ENCODE measurements around the gene PSMD6.

Gene PSMD6

DNA sequence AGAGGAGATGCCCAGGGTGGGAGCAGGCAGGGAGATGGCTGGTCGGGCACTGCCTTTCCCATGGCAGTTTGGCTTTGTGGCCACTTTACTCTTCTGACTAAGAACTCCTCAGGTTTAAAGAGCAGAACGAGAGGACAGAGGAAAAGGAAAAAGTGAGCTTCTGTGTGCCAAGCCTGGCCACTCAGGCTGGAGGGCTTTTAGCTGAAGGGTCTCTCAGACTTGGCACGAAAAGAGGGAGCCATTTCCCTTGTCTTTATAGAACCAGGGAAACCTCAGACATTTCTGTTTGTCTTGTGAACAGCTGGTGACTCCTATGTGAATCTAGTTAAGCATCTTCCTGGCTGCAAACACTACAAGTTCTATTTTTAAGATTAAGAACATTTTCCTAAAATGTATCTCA is 23.3 kb upstream of the PSMD6 start:
- no peak for DNase-seq (ENCODE audit: low read depth, low spot score)

GRCh38 chr3:64042952-64043351 is 19.7 kb upstream of the PSMD6 start:
- no peak for DNase-seq (ENCODE audit: low read depth, low spot score)

GRCh38 chr3:64039981-64040733 is 16.9 kb upstream of the PSMD6 start:
- DNase-seq (ENCODE audit: low read depth, low spot score): no peak

GRCh38 chr3:64039332-64039731 is 16.0 kb upstream of the PSMD6 start:
- DNase-seq (ENCODE audit: low read depth, low spot score): no peak

- no peak for DNase-seq (ENCODE audit: low read depth, low spot score)
Observed at GRCh38 chr3:64038253-64038767, 15.0 kb upstream of the PSMD6 start.

DNA sequence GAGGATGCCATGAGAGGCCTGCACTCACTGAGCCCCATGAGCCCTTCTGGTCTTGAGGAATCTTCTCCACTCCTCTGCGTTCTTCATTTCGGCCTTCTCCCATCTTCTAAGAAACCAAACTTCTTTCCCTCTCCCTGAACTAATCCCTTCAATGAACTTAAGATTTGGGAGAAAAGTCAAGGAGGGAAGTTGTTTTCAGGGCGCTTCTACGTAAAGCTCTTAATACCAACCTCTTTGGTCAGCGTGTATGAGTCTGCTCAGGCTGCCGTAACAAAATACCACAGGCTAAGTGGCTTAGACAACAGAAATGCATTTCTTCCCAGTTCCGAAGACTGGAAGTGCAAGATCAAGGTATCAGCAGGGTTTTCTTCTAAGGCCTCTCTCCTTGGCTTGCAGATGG is 13.8 kb upstream of the PSMD6 start:
- DNase-seq (ENCODE audit: low read depth, low spot score): no peak

DNA sequence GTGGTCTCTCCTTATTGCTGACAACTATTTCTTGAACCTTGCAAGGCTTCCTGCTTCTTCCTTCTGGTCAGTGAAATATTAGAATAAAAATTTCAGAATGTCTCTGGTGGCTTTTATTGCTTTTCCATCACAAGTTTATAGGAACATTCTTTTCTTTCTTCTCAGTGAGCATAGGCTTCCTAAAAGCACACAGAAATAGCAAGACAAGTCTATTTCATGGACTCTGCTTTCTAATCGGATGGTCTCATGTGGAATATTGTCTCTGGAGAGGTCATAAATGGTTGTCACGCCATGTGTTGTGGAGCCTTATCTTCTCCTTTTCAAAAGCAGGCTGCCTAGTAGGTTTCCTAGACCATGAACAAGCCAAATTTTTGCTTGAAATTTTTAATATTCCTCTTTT is 9.8 kb upstream of the PSMD6 start:
- DNase-seq (ENCODE audit: low read depth, low spot score): no peak

- no peak for DNase-seq (ENCODE audit: low read depth, low spot score)
Observed at GRCh38 chr3:64031540-64032508, 8.5 kb upstream of the PSMD6 start.

DNA sequence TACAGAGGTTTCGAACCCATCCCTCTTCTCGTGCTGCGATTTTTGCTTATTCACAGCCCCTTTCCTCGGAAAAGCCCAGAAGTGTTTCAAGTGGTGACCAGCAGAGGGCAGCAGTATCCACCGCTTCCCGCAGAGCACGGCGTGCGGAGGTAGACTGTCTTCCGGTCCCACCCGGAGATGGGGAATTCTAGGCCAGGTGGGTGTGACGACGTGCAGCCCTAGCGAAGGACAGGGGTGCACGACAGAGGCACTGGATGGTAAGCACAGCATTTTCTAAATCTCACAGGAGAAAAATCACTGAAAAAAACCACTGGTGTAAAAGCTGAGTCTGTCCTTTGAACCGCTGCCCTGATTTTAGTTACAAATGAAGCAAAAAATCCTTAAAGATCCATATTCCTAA is 7.4 kb upstream of the PSMD6 start:
- DNase-seq (ENCODE audit: low read depth, low spot score): peak; percentile 75

- DNase-seq (ENCODE audit: low read depth, low spot score): no peak
Observed at GRCh38 chr3:64029287-64029686, 6.0 kb upstream of the PSMD6 start.

DNA sequence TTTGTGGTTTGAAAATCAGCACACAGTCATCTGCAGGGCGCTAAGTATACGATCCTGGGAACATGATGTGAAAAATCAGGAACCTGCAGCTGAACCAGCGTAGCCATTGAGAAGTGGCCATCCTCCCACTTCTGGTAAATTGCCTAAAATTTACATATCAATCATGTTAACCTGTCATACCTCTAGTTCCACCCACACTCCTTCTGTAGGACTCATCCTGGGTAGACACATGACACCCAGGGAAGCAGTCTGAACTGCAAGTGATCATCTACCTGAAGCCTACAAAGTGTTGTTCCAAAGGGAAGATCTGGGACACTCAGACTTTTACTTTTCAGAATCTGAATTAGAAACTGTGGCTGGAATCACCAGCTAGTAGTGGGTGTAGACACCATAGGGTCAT is 5.5 kb upstream of the PSMD6 start:
- DNase-seq (ENCODE audit: low read depth, low spot score): no peak

DNA sequence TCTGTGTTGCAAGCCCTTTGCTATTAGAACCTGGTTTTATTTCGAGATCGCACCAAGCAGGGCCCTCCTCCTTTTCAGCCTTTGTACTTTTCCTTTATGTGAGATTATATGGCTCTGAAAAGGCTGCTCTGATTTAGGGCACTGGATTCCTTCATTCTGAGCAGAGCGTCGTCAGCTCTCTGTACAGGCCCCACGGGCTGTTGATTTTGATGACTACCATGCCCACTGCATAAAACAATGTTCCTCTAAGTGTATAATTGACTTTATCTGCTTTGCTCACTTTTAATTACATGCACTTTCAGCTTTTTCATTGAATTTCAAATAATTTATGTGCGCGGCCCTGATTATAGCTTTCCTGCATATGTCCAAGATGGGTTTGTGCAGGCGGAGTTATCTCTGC is 4.4 kb upstream of the PSMD6 start:
- no peak for DNase-seq (ENCODE audit: low read depth, low spot score)

GRCh38 chr3:64026346-64026745 is 3.1 kb upstream of the PSMD6 start:
- no peak for DNase-seq (ENCODE audit: low read depth, low spot score)

GRCh38 chr3:64023861-64024223 is 548 bp upstream of the PSMD6 start:
- no peak for DNase-seq (ENCODE audit: low read depth, low spot score)

DNA sequence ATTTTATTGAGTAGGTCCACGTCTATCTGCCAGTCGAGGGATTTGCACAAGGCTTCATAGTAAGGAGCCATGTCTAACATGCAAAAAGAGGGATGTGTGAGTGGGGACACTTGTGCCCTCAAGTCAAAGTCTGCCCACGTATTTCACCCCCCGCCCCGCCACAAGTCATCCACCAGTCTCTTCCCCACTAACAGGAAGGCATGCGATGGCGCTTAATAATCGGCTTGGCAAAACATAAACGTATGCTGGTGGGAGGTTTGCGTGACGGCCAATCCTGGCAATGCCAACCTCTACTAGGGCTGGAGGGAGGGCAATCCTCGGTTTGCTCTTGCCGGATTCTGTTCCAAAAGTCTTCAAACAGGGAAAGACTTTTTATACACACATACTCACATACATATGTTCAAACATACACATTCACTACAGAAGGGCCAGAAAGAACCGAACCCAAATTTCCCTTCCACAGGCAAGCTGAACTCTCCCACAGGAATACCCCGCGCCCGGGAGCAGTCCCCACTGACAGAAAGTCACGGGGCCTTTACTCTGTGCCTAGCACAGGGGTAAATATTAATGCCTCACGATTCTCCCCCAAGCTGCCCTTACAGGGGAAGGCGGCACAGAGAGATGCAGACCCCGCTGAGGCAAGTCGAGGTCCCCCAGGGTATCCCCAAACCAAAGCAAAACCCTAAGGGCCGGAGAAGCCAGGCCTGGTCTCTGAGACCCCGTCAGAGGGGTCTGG is 675 bp downstream of the PSMD6 start:
- DNase-seq (ENCODE audit: low read depth, low spot score): no peak

DNA sequence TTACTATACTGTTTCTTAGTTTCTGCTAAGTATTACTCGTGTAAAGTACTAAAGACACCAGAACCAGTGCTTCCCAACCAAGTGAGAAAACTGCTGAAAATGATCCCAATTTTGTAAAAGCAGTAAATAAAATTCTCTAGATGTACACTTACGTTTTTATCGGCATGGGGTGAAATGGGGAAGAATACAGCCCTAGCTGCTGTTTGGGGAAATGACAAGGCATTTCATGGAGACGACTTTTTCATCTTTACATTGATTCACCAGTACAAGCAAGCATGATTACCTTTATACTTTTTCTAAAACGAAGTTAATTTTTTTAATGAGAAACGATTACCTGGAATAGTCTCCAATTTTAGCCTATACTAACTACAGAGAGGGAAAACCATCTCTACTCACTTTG is 1.4 kb downstream of the PSMD6 start:
- DNase-seq (ENCODE audit: low read depth, low spot score): no peak

DNA sequence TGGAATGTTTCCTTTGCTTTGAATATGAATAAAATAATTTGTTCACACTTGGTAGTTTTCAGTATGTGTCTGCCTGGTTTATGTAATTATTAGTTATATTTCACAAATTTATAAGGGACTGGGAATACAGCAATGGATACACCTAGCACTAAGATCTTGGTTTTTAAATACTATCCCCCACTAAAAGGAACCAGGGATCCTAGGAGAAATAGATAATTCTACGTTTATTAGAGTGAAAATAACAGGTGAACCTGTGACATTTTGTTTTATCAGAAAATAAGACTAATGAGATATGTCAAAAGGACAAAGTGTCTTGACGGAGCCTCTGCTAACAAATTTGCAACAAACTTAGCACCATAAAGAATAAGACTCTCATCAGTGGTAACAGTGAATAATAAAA is 3.4 kb downstream of the PSMD6 start:
- DNase-seq (ENCODE audit: low read depth, low spot score): no peak

- no peak for DNase-seq (ENCODE audit: low read depth, low spot score)
Observed at GRCh38 chr3:64019271-64019670, 4.0 kb downstream of the PSMD6 start.

DNA sequence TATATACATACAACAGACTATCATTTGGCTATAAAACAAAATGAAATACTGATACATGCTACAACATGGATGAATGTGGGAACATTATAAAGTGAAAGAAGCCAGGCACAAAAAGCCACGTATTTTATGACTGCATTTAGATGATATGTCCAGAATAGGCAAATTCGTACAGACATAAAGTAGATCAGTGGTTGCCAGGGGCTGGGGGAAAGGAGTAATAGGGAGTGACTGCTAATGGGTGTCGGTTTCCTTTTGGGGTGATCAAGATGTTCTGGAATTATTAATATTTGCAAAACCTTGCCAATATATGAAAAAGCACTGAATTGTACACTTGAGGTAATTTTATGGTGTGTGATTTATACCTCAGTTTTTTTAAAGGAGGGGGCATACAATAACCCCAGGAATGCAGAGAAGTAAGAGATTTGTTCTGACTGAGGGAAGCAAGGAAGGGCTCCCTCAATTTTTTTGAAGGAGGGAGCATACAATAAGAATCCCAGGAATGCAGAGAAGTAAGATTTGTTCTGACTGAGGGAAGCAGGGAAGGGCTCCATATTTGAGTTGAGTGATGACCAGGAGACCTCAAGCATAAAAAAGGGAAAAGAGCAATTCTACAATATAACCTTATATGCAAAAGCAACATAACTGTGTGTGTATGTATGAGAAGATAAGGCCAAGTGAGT is 6.2 kb downstream of the PSMD6 start:
- DNase-seq (ENCODE audit: low read depth, low spot score): no peak

DNA sequence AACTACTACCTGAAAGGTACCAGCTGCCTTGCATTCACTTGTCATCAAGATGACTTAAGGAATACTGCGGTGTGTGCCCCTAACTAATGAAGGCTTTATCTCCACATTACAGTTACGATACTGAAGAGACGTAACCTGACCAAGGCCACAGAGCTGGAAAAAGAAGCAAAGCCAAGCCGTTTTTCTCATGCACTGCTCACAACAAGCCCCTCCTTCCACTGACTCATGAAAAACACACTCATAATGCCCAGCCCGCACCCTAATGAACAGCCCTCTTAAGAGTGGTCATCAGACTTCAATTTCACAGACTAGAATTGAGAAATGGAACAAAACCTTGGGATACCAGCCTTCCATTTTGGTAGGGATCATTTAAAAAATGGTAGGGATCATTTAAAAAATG is 11.6 kb downstream of the PSMD6 start:
- no peak for DNase-seq (ENCODE audit: low read depth, low spot score)

- no peak for DNase-seq (ENCODE audit: low read depth, low spot score)
Observed at GRCh38 chr3:64010199-64010598, 13.1 kb downstream of the PSMD6 start.

Data from iPS DF 19.7 (cell line).